Fibroblast of lung (primary cell): ENCODE measurements around the gene TCF12.

ENCODE experiments used
- CTCF ChIP-seq, 2 donors: IDR thresholded peaks in 1 of 2; conservative IDR thresholded peaks in 1 of 2; 1 replicate in 1 of 2; 2 replicates in 1 of 2; pipeline ENCODE4 v1.5.1; 2011 to 2012; ENCODE audit warnings: low read length in 2 of 2, control low read depth in 1 of 2, inconsistent platforms in 1 of 2, low read depth in 1 of 2, mild to moderate bottlenecking in 1 of 2
- EZH2 ChIP-seq: IDR thresholded peaks from 2 replicates; pipeline ENCODE4 v1.5.1; 2012; ENCODE audit warnings: low read length, control low read depth, mild to moderate bottlenecking; ENCODE audit errors: missing control alignments

GRCh38 chr15:56984681-56985481 is 66.4 kb downstream of the TCF12 start:
- TF ChIP-seq EZH2 (no peak), CTCF (conservative IDR thresholded peaks at IDR 0.05 in 1 of 2, IDR thresholded peaks at IDR 0.05 in 1 of 2; ENCODE audit: low read depth in 1 of 2, low read length in 2 of 2) (no peak)
